ENCODE data around the gene GABRG3. TPM values are rescaled to one million over a fixed set of nuclear protein-coding genes. Genes with fewer than 3 reads are reported as not detected.

Gene GABRG3
- total and polyA plus RNA-seq, 2 of the 4 experiments (the other 2 are of a cell fraction), result not detected

DNA sequence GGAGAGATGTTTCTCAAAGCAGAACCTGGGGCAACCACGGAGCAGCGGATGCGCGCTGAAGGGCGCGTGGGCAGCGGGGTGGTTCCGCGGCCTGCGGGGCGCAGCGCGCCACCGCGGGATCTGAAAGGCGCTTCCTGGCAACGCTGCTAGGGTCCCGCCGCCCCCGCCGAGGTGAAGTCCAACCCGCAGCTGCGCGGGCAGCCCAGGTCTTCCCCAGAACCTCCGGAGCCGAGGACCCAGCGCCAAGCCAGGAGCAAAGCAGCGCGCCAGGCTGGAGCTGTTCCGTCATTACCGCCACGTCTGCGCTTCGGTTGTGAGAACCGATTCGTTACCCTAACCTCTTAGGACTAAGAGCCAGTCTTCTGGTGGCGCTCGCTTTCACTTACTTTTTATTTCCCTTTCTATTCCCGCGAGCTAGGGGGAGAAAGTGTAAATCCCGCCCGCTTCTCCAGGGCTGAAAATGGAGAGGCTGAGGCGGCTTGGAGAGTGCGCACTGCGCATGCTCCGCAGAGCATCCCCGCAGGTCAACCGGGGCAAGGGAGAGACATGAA is 3.2 kb upstream of the GABRG3 start:
- Histone ChIP-seq H2BK20ac (ENCODE audit: low read depth, low read length) (no peak overlapping the region), H3K4me1 (ENCODE audit: control insufficient read depth, insufficient read depth, low read length) (no peaks in the 10 kb centered on the region), H3K27ac (ENCODE audit: insufficient read depth, low read length) (no peak overlapping the region), H3K27me3 (ENCODE audit: control insufficient read depth, insufficient read depth, low read length) (no peaks in the 10 kb centered on the region), H3K14ac (replicated peaks; ENCODE audit: low read depth, low read length) (no peak overlapping the region), H2BK15ac (ENCODE audit: low read depth, low read length) (no peak overlapping the region), H4K5ac (ENCODE audit: low read depth, low read length) (no peak overlapping the region), H3K9ac (ENCODE audit: low read depth, low read length) (no peak overlapping the region), H2BK5ac (ENCODE audit: low read depth, low read length, poor library complexity, severe bottlenecking) (no peak overlapping the region), H3K23ac (ENCODE audit: low read depth, low read length) (no peak overlapping the region), H3K18ac (ENCODE audit: low read depth, low read length) (no peak overlapping the region), H3K9me3 (ENCODE audit: control insufficient read depth, insufficient read depth, low read length) (peaks cover 4% of the 10 kb centered on the region), H3K4me3 (ENCODE audit: insufficient read depth, low read depth, low read length) (no peak overlapping the region), H4K20me1 (ENCODE audit: insufficient read depth, low read length) (no peaks in the 10 kb centered on the region), H3K79me1 (ENCODE audit: low read depth in 1 of 2, low read length in 2 of 2) (no peaks in the 10 kb centered on the region), H3K36me3 (ENCODE audit: control insufficient read depth, insufficient read depth, low read length) (no peaks in the 10 kb centered on the region), H2AK5ac (ENCODE audit: low read depth, low read length) (no peak overlapping the region), H4K8ac (ENCODE audit: low read depth in 2 of 2, low read length in 2 of 2) (no peak overlapping the region), H2AFZ (replicated peaks; ENCODE audit: low read length, poor library complexity) (peak overlapping the region; percentile 32), H4K91ac (ENCODE audit: insufficient read depth, low read depth, low read length) (no peak overlapping the region), H2AK9ac (replicated peaks; ENCODE audit: low read depth, low read length, poor library complexity) (no peak overlapping the region), H3K9me1 (ENCODE audit: insufficient read depth, low read length) (no peaks in the 10 kb centered on the region), H3K4ac (ENCODE audit: low read depth, low read length) (no peak overlapping the region), H3K4me2 (ENCODE audit: low read depth, low read length) (no peak overlapping the region), H2BK120ac (ENCODE audit: low read depth, low read length) (no peak overlapping the region), H3K56ac (ENCODE audit: extremely low read depth, insufficient read depth, low read length) (no peak overlapping the region)
- WGBS, 2 experiments (ENCODE audit: extremely low coverage in 2 of 2, insufficient read length in 1 of 2), result 0% methylated on average over 4 of the region's 48 CpGs; no CpG with 5 or more reads in 1 of the 2 experiments
- DNase-seq (no peak), ATAC-seq (ENCODE audit: low read depth) (no peak)
- BruUV-seq (replicated peaks), result no TSS peak
- intact Hi-C loops (cut with micrococcal nuclease) (no loop called here), in situ Hi-C loops (cut with MboI; ENCODE audit: low sequenced_read_pairs) (no loop called here), dilution Hi-C loops (cut with HindIII; ENCODE audit: low sequenced_read_pairs, unreplicated experiment) (no loop called here)
- POLR2A ChIA-PET (ENCODE audit: unreplicated experiment), result no interaction called here
- CTCF ChIA-PET, result no interaction called here
- TF ChIP-seq NFE2L2 (IDR thresholded peaks at IDR 0.05; ENCODE audit: low read depth, low read length), result no peak
- no peak for TF ChIP-seq CHD1 (IDR thresholded peaks at IDR 0.05; ENCODE audit: low read depth, low read length)
- no peak for TF ChIP-seq MXI1 (IDR thresholded peaks at IDR 0.05; ENCODE audit: borderline replicate concordance, low read depth, low read length)
- no peak for TF ChIP-seq SMC3 (IDR thresholded peaks at IDR 0.05; ENCODE audit: low read depth, low read length)
- TF ChIP-seq RFX5 (IDR thresholded peaks at IDR 0.05; ENCODE audit: low read depth, low read length), result no peak
- no peak for TF ChIP-seq BHLHE40 (IDR thresholded peaks at IDR 0.05; ENCODE audit: low read depth, low read length)
- TF ChIP-seq MAZ (IDR thresholded peaks at IDR 0.05; ENCODE audit: borderline replicate concordance, low read depth, low read length), result no peak
- TF ChIP-seq, protein P1, sequence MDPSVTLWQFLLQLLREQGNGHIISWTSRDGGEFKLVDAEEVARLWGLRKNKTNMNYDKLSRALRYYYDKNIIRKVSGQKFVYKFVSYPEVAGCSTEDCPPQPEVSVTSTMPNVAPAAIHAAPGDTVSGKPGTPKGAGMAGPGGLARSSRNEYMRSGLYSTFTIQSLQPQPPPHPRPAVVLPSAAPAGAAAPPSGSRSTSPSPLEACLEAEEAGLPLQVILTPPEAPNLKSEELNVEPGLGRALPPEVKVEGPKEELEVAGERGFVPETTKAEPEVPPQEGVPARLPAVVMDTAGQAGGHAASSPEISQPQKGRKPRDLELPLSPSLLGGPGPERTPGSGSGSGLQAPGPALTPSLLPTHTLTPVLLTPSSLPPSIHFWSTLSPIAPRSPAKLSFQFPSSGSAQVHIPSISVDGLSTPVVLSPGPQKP (IDR thresholded peaks at IDR 0.05; ENCODE audit: borderline replicate concordance, low read depth, low read length), result no peak
- no peak for TF ChIP-seq FOS (IDR thresholded peaks at IDR 0.05; ENCODE audit: low read depth, low read length)
- TF ChIP-seq, protein P2, sequence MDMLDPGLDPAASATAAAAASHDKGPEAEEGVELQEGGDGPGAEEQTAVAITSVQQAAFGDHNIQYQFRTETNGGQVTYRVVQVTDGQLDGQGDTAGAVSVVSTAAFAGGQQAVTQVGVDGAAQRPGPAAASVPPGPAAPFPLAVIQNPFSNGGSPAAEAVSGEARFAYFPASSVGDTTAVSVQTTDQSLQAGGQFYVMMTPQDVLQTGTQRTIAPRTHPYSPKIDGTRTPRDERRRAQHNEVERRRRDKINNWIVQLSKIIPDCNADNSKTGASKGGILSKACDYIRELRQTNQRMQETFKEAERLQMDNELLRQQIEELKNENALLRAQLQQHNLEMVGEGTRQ (IDR thresholded peaks at IDR 0.05; ENCODE audit: low read depth, low read length), result no peak
- TF ChIP-seq RCOR1 (IDR thresholded peaks at IDR 0.05; ENCODE audit: insufficient replicate concordance, low read length), result no peak
- TF ChIP-seq MAFK (IDR thresholded peaks at IDR 0.05; ENCODE audit: low read depth, low read length), result no peak
- TF ChIP-seq, protein P3, sequence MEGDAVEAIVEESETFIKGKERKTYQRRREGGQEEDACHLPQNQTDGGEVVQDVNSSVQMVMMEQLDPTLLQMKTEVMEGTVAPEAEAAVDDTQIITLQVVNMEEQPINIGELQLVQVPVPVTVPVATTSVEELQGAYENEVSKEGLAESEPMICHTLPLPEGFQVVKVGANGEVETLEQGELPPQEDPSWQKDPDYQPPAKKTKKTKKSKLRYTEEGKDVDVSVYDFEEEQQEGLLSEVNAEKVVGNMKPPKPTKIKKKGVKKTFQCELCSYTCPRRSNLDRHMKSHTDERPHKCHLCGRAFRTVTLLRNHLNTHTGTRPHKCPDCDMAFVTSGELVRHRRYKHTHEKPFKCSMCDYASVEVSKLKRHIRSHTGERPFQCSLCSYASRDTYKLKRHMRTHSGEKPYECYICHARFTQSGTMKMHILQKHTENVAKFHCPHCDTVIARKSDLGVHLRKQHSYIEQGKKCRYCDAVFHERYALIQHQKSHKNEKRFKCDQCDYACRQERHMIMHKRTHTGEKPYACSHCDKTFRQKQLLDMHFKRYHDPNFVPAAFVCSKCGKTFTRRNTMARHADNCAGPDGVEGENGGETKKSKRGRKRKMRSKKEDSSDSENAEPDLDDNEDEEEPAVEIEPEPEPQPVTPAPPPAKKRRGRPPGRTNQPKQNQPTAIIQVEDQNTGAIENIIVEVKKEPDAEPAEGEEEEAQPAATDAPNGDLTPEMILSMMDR (conservative IDR thresholded peaks at IDR 0.05; ENCODE audit: low read depth, low read length), result no peak
- no peak for TF ChIP-seq CEBPB (IDR thresholded peaks at IDR 0.05; ENCODE audit: low read depth, low read length)

Measured in IMR-90 (cell line).